Daoy (cell line): ENCODE measurements around the gene NAA25. TPM values are rescaled to one million over a fixed set of nuclear protein-coding genes. Genes with fewer than 3 reads are reported as not detected.

ENCODE experiments used
- DNase-seq: peaks from one replicate; pipeline ENCODE4 v3.0.0-alpha.2; 2015; ENCODE audit warnings: low read depth
- total RNA-seq: library from RNA; depleted of rRNA; stranded (reverse); fragments of >200 nt; shearing (Covaris generic); gene quantifications from 2 replicates; pipeline ENCODE4 v1.2.3, GENCODE V29; 2014; rRNA removed

NAA25 gene
- total RNA-seq: 30.2 and 32.1 TPM in 2 replicates

GRCh38 chr12:112108202-112109079, at the start of gene NAA25:
NAA25 (minus strand) TSS chr12:112108783; CDS start chr12:112108773, 10 bp downstream.
- peak; percentile 94 for DNase-seq

GRCh38 chr12:112153893-112154219, 45.3 kb upstream of the NAA25 start:
- DNase-seq: no peak

- no peak for DNase-seq
Measured at GRCh38 chr12:112153181-112153892, 44.8 kb upstream of the NAA25 start.

- no peak for DNase-seq
Measured at GRCh38 chr12:112151766-112152541, 43.4 kb upstream of the NAA25 start.

GRCh38 chr12:112149596-112149995, 41.0 kb upstream of the NAA25 start:
- DNase-seq: no peak

- DNase-seq: peak; percentile 54
Measured at GRCh38 chr12:112148031-112148513, 39.5 kb upstream of the NAA25 start.

- DNase-seq: no peak
Measured at GRCh38 chr12:112146123-112146522, 37.5 kb upstream of the NAA25 start.

- no peak for DNase-seq
Measured at GRCh38 chr12:112140728-112141127, 32.1 kb upstream of the NAA25 start.

- no peak for DNase-seq
Measured at GRCh38 chr12:112134731-112135130, 26.1 kb upstream of the NAA25 start.

GRCh38 chr12:112133418-112133817, 24.8 kb upstream of the NAA25 start:
- no peak for DNase-seq

GRCh38 chr12:112131686-112132085, 23.1 kb upstream of the NAA25 start:
- no peak for DNase-seq

- DNase-seq: no peak
Measured at GRCh38 chr12:112130441-112130998, 21.9 kb upstream of the NAA25 start.

GRCh38 chr12:112126911-112127310, 18.3 kb upstream of the NAA25 start:
- peak; percentile 24 for DNase-seq

- DNase-seq: no peak
Measured at GRCh38 chr12:112126000-112126438, 17.4 kb upstream of the NAA25 start.

GRCh38 chr12:112125250-112125999, 16.8 kb upstream of the NAA25 start, which contains the start of gene TRAFD1:
TRAFD1 (plus strand) TSS chr12:112125560; CDS start chr12:112130523, 4,963 bp downstream.
- DNase-seq: peak; percentile 99

- DNase-seq: no peak
Measured at GRCh38 chr12:112124918-112125249, 16.3 kb upstream of the NAA25 start.

- peak; percentile 41 for DNase-seq
Measured at GRCh38 chr12:112122823-112123690, 14.5 kb upstream of the NAA25 start.

- peak; percentile 80 for DNase-seq
Measured at GRCh38 chr12:112121780-112122565, 13.4 kb upstream of the NAA25 start.

- no peak for DNase-seq
Measured at GRCh38 chr12:112117685-112118084, 9.1 kb upstream of the NAA25 start.
